KOPT-K1 (cell line): ENCODE results near the gene ZBTB1.
A peak's percentile ranks its signal among the peaks of the same experiment; 100 is the strongest.
"Not testable (repeated sequence)": the region's sequence is repeated elsewhere in the genome, so short reads cannot be mapped to it uniquely, and the experiment has no call there.

ENCODE experiments used
- H3K27ac ChIP-seq: fragments of 200-600 bp; sonication (generic); 2 replicates; pipeline ENCODE4 v1.5.1; 2016; ENCODE audit warnings: antibody characterized with exemption, mild to moderate bottlenecking, low read depth, low read length; ENCODE audit not compliant: poor library complexity, severe bottlenecking
- H3K36me3 ChIP-seq: fragments of 200-600 bp; sonication (generic); 2 replicates; pipeline ENCODE4 v1.5.1; 2017; ENCODE audit warnings: antibody characterized with exemption, mild to moderate bottlenecking, low read length, moderate library complexity; ENCODE audit not compliant: insufficient read depth
- H3K9me3 ChIP-seq: fragments of 200-600 bp; sonication (generic); 2 replicates; pipeline ENCODE4 v1.5.1; 2017; ENCODE audit warnings: antibody characterized with exemption, low read length, mild to moderate bottlenecking; ENCODE audit not compliant: insufficient read depth, poor library complexity, severe bottlenecking

ZBTB1 gene

GRCh38 chr14:64507376-64508156 lies 3.0 kb downstream of the ZBTB1 start:
- peak overlapping the region; percentile 96 for H3K27ac ChIP-seq
- peaks cover 7% of the 10 kb centered on the region for H3K36me3 ChIP-seq
- H3K9me3 ChIP-seq = no peaks in the 10 kb centered on the region

GRCh38 chr14:64508215-64508776 lies 3.7 kb downstream of the ZBTB1 start:
- H3K36me3 ChIP-seq = peaks cover 11% of the 10 kb centered on the region
- no peak overlapping the region for H3K27ac ChIP-seq

GRCh38 chr14:64509036-64509435 lies 4.5 kb downstream of the ZBTB1 start:
- H3K36me3 ChIP-seq = peaks cover 16% of the 10 kb centered on the region
- H3K27ac ChIP-seq = no peak overlapping the region
- no peaks in the 10 kb centered on the region for H3K9me3 ChIP-seq

More at GRCh38 chr14:64508215-64508776, 3.7 kb downstream of the ZBTB1 start:
- no peaks in the 10 kb centered on the region for H3K9me3 ChIP-seq

- H3K36me3 ChIP-seq = peaks cover 21% of the 10 kb centered on the region
- H3K9me3 ChIP-seq = no peaks in the 10 kb centered on the region
- H3K27ac ChIP-seq = peak overlapping the region; percentile 11
These were observed 6.5 kb downstream of the ZBTB1 start for GRCh38 chr14:64510825-64511671.

- Histone ChIP-seq H3K36me3 (peaks cover 21% of the 10 kb centered on the region), H3K27ac (no peak overlapping the region), H3K9me3 (no peaks in the 10 kb centered on the region)
These were observed 8.7 kb downstream of the ZBTB1 start for GRCh38 chr14:64513271-64513670.

GRCh38 chr14:64515053-64515452 lies 10.5 kb downstream of the ZBTB1 start:
- Histone ChIP-seq H3K9me3 (no peaks in the 10 kb centered on the region), H3K36me3 (peaks cover 21% of the 10 kb centered on the region), H3K27ac (no peak overlapping the region)

GRCh38 chr14:64516969-64517368 lies 12.4 kb downstream of the ZBTB1 start:
- Histone ChIP-seq H3K9me3 (no peaks in the 10 kb centered on the region), H3K27ac (no peak overlapping the region), H3K36me3 (peaks cover 26% of the 10 kb centered on the region)

- H3K9me3 ChIP-seq, H3K27ac ChIP-seq: not testable (repeated sequence)
- peaks cover 33% of the 10 kb centered on the region for H3K36me3 ChIP-seq
These were observed 13.1 kb downstream of the ZBTB1 start for GRCh38 chr14:64517667-64518066.

GRCh38 chr14:64518229-64518628 lies 13.7 kb downstream of the ZBTB1 start:
- no peak overlapping the region for H3K27ac ChIP-seq
- no peaks in the 10 kb centered on the region for H3K9me3 ChIP-seq
- peaks cover 35% of the 10 kb centered on the region for H3K36me3 ChIP-seq

- Histone ChIP-seq H3K9me3 (no peaks in the 10 kb centered on the region), H3K27ac (no peak overlapping the region), H3K36me3 (peaks cover 46% of the 10 kb centered on the region)
These were observed 16.1 kb downstream of the ZBTB1 start for GRCh38 chr14:64520699-64521098.

GRCh38 chr14:64522591-64523355 lies 18.2 kb downstream of the ZBTB1 start:
- H3K36me3 ChIP-seq = peaks cover 58% of the 10 kb centered on the region
- H3K9me3 ChIP-seq = no peaks in the 10 kb centered on the region
- no peak overlapping the region for H3K27ac ChIP-seq

- peaks cover 66% of the 10 kb centered on the region for H3K36me3 ChIP-seq
- H3K27ac ChIP-seq = no peak overlapping the region
- H3K9me3 ChIP-seq = no peaks in the 10 kb centered on the region
These were observed 20.8 kb downstream of the ZBTB1 start for GRCh38 chr14:64525354-64525753.

GRCh38 chr14:64531567-64531966 lies 27.0 kb downstream of the ZBTB1 start:
- peaks cover 11% of the 10 kb centered on the region for H3K36me3 ChIP-seq
- no peaks in the 10 kb centered on the region for H3K9me3 ChIP-seq
- H3K27ac ChIP-seq = no peak overlapping the region

- Histone ChIP-seq H3K9me3 (peaks cover 12% of the 10 kb centered on the region), H3K27ac (no peak overlapping the region), H3K36me3 (no peaks in the 10 kb centered on the region)
These were observed 32.1 kb downstream of the ZBTB1 start for GRCh38 chr14:64536488-64537245.
